ENCODE results near the gene NEUROD1.

NEUROD1 gene

DNA sequence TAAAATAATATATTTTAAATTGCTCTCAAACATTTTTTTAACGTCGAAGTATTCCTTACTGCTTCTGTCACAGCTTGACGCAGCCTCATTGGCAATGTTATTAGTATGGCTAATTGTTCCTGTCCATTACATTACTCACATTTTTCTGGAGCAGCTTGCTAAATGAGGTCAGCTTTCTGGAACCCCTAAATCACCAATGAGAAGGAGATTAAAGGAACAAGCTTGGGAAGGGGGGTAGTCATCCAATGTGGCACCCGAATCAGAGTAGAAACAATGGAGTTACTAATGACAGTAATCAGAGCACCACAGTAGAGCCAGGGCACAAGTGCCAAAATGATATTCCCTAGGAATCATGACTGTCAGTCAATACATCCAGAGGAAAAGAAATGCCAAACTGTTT lies 5.1 kb downstream of the NEUROD1 start:
- Histone ChIP-seq H3K27me3 (ENCODE audit: low read length) (no peaks in the 10 kb centered on the region), H3K4me3 (ENCODE audit: insufficient read depth, low read length, poor library complexity, severe bottlenecking) (no peak overlapping the region), H3K9me2 (replicated peaks; ENCODE audit: insufficient read depth, low read length) (no peaks in the 10 kb centered on the region), H2AFZ (ENCODE audit: low read depth, low read length, severe bottlenecking) (no peak overlapping the region), H3K4me2 (ENCODE audit: low read depth, low read length, poor library complexity, severe bottlenecking) (no peak overlapping the region), H3K36me3 (ENCODE audit: low read length) (no peaks in the 10 kb centered on the region), H3K27ac (ENCODE audit: low read depth, low read length) (no peak overlapping the region), H4K20me1 (ENCODE audit: low read depth, low read length) (no peaks in the 10 kb centered on the region), H3K79me2 (ENCODE audit: insufficient read depth, low read length) (no peaks in the 10 kb centered on the region), H3K9me3 (ENCODE audit: insufficient read depth, low read length) (no peaks in the 10 kb centered on the region), H3K9ac (ENCODE audit: low read length) (no peak overlapping the region), H3F3A (ENCODE audit: insufficient read depth) (no peaks in the 10 kb centered on the region)
- no peak for TF ChIP-seq EZH2phosphoT487 (conservative IDR thresholded peaks at IDR 0.05; ENCODE audit: low read length)
- TF ChIP-seq, protein P1, sequence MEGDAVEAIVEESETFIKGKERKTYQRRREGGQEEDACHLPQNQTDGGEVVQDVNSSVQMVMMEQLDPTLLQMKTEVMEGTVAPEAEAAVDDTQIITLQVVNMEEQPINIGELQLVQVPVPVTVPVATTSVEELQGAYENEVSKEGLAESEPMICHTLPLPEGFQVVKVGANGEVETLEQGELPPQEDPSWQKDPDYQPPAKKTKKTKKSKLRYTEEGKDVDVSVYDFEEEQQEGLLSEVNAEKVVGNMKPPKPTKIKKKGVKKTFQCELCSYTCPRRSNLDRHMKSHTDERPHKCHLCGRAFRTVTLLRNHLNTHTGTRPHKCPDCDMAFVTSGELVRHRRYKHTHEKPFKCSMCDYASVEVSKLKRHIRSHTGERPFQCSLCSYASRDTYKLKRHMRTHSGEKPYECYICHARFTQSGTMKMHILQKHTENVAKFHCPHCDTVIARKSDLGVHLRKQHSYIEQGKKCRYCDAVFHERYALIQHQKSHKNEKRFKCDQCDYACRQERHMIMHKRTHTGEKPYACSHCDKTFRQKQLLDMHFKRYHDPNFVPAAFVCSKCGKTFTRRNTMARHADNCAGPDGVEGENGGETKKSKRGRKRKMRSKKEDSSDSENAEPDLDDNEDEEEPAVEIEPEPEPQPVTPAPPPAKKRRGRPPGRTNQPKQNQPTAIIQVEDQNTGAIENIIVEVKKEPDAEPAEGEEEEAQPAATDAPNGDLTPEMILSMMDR (IDR thresholded peaks at IDR 0.05; ENCODE audit: insufficient read depth, low read length, poor library complexity, severe bottlenecking) = no peak

- H3K9ac ChIP-seq (ENCODE audit: low read length) = no peak overlapping the region
- no peaks in the 10 kb centered on the region for H3K79me2 ChIP-seq (ENCODE audit: insufficient read depth, low read length)
- no peaks in the 10 kb centered on the region for H3F3A ChIP-seq (ENCODE audit: insufficient read depth)
- no peak overlapping the region for H3K27ac ChIP-seq (ENCODE audit: low read depth, low read length)
- no peak overlapping the region for H2AFZ ChIP-seq (ENCODE audit: low read depth, low read length, severe bottlenecking)
- no peak overlapping the region for H3K4me3 ChIP-seq (ENCODE audit: insufficient read depth, low read length, poor library complexity, severe bottlenecking)
- H4K20me1 ChIP-seq (ENCODE audit: low read depth, low read length) = no peaks in the 10 kb centered on the region
- H3K9me2 ChIP-seq (replicated peaks; ENCODE audit: insufficient read depth, low read length) = no peaks in the 10 kb centered on the region
- no peaks in the 10 kb centered on the region for H3K36me3 ChIP-seq (ENCODE audit: low read length)
- H3K27me3 ChIP-seq (ENCODE audit: low read length) = no peaks in the 10 kb centered on the region
- no peaks in the 10 kb centered on the region for H3K9me3 ChIP-seq (ENCODE audit: insufficient read depth, low read length)
- H3K4me2 ChIP-seq (ENCODE audit: low read depth, low read length, poor library complexity, severe bottlenecking) = no peak overlapping the region
- TF ChIP-seq, protein P1 (IDR thresholded peaks at IDR 0.05; ENCODE audit: insufficient read depth, low read length, poor library complexity, severe bottlenecking) = no peak
- no peak for TF ChIP-seq EZH2phosphoT487 (conservative IDR thresholded peaks at IDR 0.05; ENCODE audit: low read length)
Observed at GRCh38 chr2:181674461-181674860, 5.9 kb downstream of the NEUROD1 start.

- H3K36me3 ChIP-seq (ENCODE audit: low read length) = no peaks in the 10 kb centered on the region
- H4K20me1 ChIP-seq (ENCODE audit: low read depth, low read length) = no peaks in the 10 kb centered on the region
- no peak overlapping the region for H2AFZ ChIP-seq (ENCODE audit: low read depth, low read length, severe bottlenecking)
- peak overlapping the region; percentile 6 for H3K4me2 ChIP-seq (ENCODE audit: low read depth, low read length, poor library complexity, severe bottlenecking)
- H3K9ac ChIP-seq (ENCODE audit: low read length) = no peak overlapping the region
- H3K4me3 ChIP-seq (ENCODE audit: insufficient read depth, low read length, poor library complexity, severe bottlenecking) = no peak overlapping the region
- TF ChIP-seq EZH2phosphoT487 (conservative IDR thresholded peaks at IDR 0.05; ENCODE audit: low read length) = no peak
- TF ChIP-seq, protein P1 (IDR thresholded peaks at IDR 0.05; ENCODE audit: insufficient read depth, low read length, poor library complexity, severe bottlenecking) = no peak
- H3K9me2 ChIP-seq (replicated peaks; ENCODE audit: insufficient read depth, low read length) = no peaks in the 10 kb centered on the region
- H3K9me3 ChIP-seq (ENCODE audit: insufficient read depth, low read length) = no peaks in the 10 kb centered on the region
- no peaks in the 10 kb centered on the region for H3K27me3 ChIP-seq (ENCODE audit: low read length)
- no peaks in the 10 kb centered on the region for H3F3A ChIP-seq (ENCODE audit: insufficient read depth)
- no peak overlapping the region for H3K27ac ChIP-seq (ENCODE audit: low read depth, low read length)
- H3K79me2 ChIP-seq (ENCODE audit: insufficient read depth, low read length) = no peaks in the 10 kb centered on the region
Observed at GRCh38 chr2:181673173-181673572, 7.1 kb downstream of the NEUROD1 start.
